ENCODE results near the gene RCCD1.
A peak's percentile ranks its signal among the peaks of the same experiment; 100 is the strongest.

Gene RCCD1

GRCh38 chr15:90987561-90988141 is 33.0 kb downstream of the RCCD1 start:
- peaks cover 49% of the 10 kb centered on the region for H3K4me1 Mint-ChIP-seq (ENCODE audit: low read depth)
- peaks cover 22% of the 10 kb centered on the region for H3K36me3 Mint-ChIP-seq (ENCODE audit: low read depth)
- H3K4me3 Mint-ChIP-seq = peak overlapping the region; percentile 19
- no peaks in the 10 kb centered on the region for H3K9me3 Mint-ChIP-seq
- H3K27me3 Mint-ChIP-seq (ENCODE audit: low read depth) = no peaks in the 10 kb centered on the region
- H3K27ac Mint-ChIP-seq = peak overlapping the region; percentile 75

- peaks cover 17% of the 10 kb centered on the region for H3K36me3 Mint-ChIP-seq (ENCODE audit: low read depth)
Measured at GRCh38 chr15:90988296-90988695, 33.6 kb downstream of the RCCD1 start.

GRCh38 chr15:90989040-90989768 is 34.5 kb downstream of the RCCD1 start:
- Mint-ChIP-seq H3K4me3 (no peak overlapping the region), H3K36me3 (ENCODE audit: low read depth) (peaks cover 12% of the 10 kb centered on the region)

More at GRCh38 chr15:90988296-90988695, 33.6 kb downstream of the RCCD1 start:
- H3K9me3 Mint-ChIP-seq = no peaks in the 10 kb centered on the region
- peak overlapping the region; percentile 45 for H3K4me3 Mint-ChIP-seq
- peak overlapping the region; percentile 77 for H3K27ac Mint-ChIP-seq
- peaks cover 48% of the 10 kb centered on the region for H3K4me1 Mint-ChIP-seq (ENCODE audit: low read depth)
- H3K27me3 Mint-ChIP-seq (ENCODE audit: low read depth) = no peaks in the 10 kb centered on the region

GRCh38 chr15:90990446-90990845 is 35.8 kb downstream of the RCCD1 start:
- no peaks in the 10 kb centered on the region for H3K9me3 Mint-ChIP-seq
- H3K27ac Mint-ChIP-seq = no peak overlapping the region
- peaks cover 36% of the 10 kb centered on the region for H3K4me1 Mint-ChIP-seq (ENCODE audit: low read depth)
- peaks cover 8% of the 10 kb centered on the region for H3K36me3 Mint-ChIP-seq (ENCODE audit: low read depth)
- no peak overlapping the region for H3K4me3 Mint-ChIP-seq
- no peaks in the 10 kb centered on the region for H3K27me3 Mint-ChIP-seq (ENCODE audit: low read depth)

More at GRCh38 chr15:90989040-90989768, 34.5 kb downstream of the RCCD1 start:
- Mint-ChIP-seq H3K4me1 (ENCODE audit: low read depth) (peaks cover 41% of the 10 kb centered on the region), H3K27me3 (ENCODE audit: low read depth) (no peaks in the 10 kb centered on the region), H3K27ac (peak overlapping the region; percentile 77), H3K9me3 (no peaks in the 10 kb centered on the region)

- Mint-ChIP-seq H3K27ac (peak overlapping the region; percentile 62), H3K27me3 (ENCODE audit: low read depth) (no peaks in the 10 kb centered on the region), H3K4me3 (peak overlapping the region; percentile 33), H3K4me1 (ENCODE audit: low read depth) (peaks cover 33% of the 10 kb centered on the region), H3K36me3 (ENCODE audit: low read depth) (peaks cover 8% of the 10 kb centered on the region), H3K9me3 (no peaks in the 10 kb centered on the region)
Measured at GRCh38 chr15:90991587-90992285, 37.1 kb downstream of the RCCD1 start.

- peak overlapping the region; percentile 100 for H3K27ac Mint-ChIP-seq
- peak overlapping the region; percentile 100 for H3K4me3 Mint-ChIP-seq
- peaks cover 21% of the 10 kb centered on the region for H3K36me3 Mint-ChIP-seq (ENCODE audit: low read depth)
- H3K27me3 Mint-ChIP-seq (ENCODE audit: low read depth) = no peaks in the 10 kb centered on the region
- H3K9me3 Mint-ChIP-seq = no peaks in the 10 kb centered on the region
- peaks cover 16% of the 10 kb centered on the region for H3K4me1 Mint-ChIP-seq (ENCODE audit: low read depth)
Measured at GRCh38 chr15:90994059-90994416, 39.4 kb downstream of the RCCD1 start.

GRCh38 chr15:90994417-90995311 is 40.0 kb downstream of the RCCD1 start, which contains the start of gene PRC1:
Gene PRC1 (minus strand): TSS chr15:90994535. CDS start chr15:90994417, 118 bp downstream.
- Mint-ChIP-seq H3K9me3 (no peaks in the 10 kb centered on the region), H3K4me3 (peak within 1 kb of the TSS; percentile 100), H3K4me1 (ENCODE audit: low read depth) (peaks cover 16% of the 10 kb centered on the region), H3K27ac (peak within 1 kb of the TSS; percentile 100), H3K36me3 (ENCODE audit: low read depth) (peaks cover 24% of the 10 kb centered on the region), H3K27me3 (ENCODE audit: low read depth) (no peaks in the 10 kb centered on the region)

GRCh38 chr15:90998737-90999136 is 44.1 kb downstream of the RCCD1 start:
- no peaks in the 10 kb centered on the region for H3K9me3 Mint-ChIP-seq
- no peak overlapping the region for H3K4me3 Mint-ChIP-seq
- peaks cover 4% of the 10 kb centered on the region for H3K4me1 Mint-ChIP-seq (ENCODE audit: low read depth)
- no peaks in the 10 kb centered on the region for H3K27me3 Mint-ChIP-seq (ENCODE audit: low read depth)
- H3K27ac Mint-ChIP-seq = no peak overlapping the region
- H3K36me3 Mint-ChIP-seq (ENCODE audit: low read depth) = peaks cover 42% of the 10 kb centered on the region

GRCh38 chr15:91001209-91001608 is 46.5 kb downstream of the RCCD1 start:
- Mint-ChIP-seq H3K27me3 (ENCODE audit: low read depth) (no peaks in the 10 kb centered on the region), H3K4me3 (no peak overlapping the region), H3K4me1 (ENCODE audit: low read depth) (peaks cover 2% of the 10 kb centered on the region), H3K36me3 (ENCODE audit: low read depth) (peaks cover 47% of the 10 kb centered on the region), H3K9me3 (no peaks in the 10 kb centered on the region), H3K27ac (no peak overlapping the region)

- H3K27me3 Mint-ChIP-seq (ENCODE audit: low read depth) = no peaks in the 10 kb centered on the region
- peaks cover 36% of the 10 kb centered on the region for H3K36me3 Mint-ChIP-seq (ENCODE audit: low read depth)
- H3K27ac Mint-ChIP-seq = no peak overlapping the region
- no peak overlapping the region for H3K4me3 Mint-ChIP-seq
- no peaks in the 10 kb centered on the region for H3K9me3 Mint-ChIP-seq
- H3K4me1 Mint-ChIP-seq (ENCODE audit: low read depth) = peaks cover 4% of the 10 kb centered on the region
Measured at GRCh38 chr15:91007266-91007665, 52.6 kb downstream of the RCCD1 start.
